NCI-H128 (cell line): Measurements from ENCODE around the gene ADAM33.

ENCODE experiments used
- DNase-seq: peaks from one replicate; lab custom pipeline; 2025; ENCODE audit not compliant: unreplicated experiment; lab: John Stamatoyannopoulos, UW

ADAM33 gene, protein sequence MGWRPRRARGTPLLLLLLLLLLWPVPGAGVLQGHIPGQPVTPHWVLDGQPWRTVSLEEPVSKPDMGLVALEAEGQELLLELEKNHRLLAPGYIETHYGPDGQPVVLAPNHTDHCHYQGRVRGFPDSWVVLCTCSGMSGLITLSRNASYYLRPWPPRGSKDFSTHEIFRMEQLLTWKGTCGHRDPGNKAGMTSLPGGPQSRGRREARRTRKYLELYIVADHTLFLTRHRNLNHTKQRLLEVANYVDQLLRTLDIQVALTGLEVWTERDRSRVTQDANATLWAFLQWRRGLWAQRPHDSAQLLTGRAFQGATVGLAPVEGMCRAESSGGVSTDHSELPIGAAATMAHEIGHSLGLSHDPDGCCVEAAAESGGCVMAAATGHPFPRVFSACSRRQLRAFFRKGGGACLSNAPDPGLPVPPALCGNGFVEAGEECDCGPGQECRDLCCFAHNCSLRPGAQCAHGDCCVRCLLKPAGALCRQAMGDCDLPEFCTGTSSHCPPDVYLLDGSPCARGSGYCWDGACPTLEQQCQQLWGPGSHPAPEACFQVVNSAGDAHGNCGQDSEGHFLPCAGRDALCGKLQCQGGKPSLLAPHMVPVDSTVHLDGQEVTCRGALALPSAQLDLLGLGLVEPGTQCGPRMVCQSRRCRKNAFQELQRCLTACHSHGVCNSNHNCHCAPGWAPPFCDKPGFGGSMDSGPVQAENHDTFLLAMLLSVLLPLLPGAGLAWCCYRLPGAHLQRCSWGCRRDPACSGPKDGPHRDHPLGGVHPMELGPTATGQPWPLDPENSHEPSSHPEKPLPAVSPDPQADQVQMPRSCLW

GRCh38 chr20:3681931-3682781 is at the start of gene ADAM33:
Gene ADAM33 (minus strand): TSS chr20:3682010. CDS start chr20:3682004, 6 bp downstream.
- DNase-seq = no peak

DNA sequence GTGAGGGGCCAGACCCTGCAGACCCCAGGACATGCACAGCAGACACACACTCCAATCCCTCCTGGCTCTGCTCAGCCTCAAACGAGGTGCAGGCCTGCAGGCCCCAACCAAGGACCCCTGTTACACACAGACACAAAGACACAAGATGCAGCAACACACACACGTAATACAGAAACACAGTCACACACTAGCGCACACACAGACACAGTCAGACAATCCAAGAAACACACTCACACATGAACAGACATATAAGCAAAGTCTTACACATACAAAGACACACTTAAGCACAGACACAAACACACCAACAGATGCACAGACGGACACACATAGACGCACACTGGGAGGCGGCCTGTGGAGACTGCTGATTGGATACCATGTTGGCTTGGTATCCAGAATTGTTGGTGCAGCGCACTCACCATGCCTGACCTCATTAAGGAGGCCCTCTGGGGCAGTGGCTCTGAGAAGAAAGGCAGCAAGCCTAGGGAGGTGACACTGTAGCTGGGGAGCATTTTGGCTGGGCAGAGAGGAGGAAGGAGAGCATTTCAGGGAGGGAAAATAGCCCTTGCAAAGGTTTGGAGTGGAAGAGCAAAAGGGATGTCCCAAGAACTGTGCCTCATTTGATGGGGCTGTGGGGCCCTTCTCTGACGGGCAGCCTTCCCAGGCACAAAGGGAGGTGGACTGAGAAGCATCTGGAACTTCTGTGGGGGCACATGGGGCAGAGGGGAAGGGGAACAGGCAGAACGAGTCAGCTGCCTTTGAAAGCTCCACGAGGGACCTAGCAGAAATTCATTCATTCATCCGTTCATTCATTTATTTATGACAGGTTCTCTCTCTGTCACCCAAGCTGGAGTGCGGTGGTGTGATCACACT is 49.2 kb upstream of the ADAM33 start:
- DNase-seq = no peak

DNA sequence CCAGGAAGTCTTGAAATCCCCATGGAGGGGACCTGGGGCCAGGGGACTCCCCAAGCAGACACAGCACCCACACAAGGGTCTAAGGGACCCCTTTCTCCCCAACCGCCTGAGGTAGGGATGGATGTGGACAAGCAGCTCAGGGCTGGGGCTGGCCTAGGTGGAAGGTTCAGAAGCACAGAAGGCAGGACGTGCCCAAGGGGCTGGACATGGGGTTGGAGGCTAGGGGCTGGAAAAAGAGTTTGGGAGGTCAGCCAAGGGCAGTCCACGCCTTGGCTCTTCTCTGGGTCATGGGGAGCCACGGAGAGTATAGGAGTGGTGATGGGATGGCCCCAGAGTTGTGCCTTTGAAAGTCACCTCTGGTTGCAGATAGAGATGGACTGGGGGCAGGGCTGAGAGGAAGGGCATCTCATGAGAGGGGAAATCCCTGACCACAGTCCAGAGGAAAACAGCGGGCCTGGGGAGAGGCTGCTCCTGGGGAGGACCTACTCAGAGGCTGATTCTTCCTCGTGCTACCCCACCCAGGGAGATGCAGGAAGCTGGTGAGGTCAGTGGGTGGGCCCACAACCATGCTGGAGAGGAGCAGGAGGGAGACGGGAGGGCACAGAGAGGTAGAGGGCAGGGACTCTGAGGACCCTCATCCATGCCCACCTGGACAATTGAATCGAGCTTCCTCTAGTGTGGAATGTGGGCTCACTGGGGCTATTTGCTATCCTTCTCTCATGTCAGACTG is 48.2 kb upstream of the ADAM33 start:
- no peak for DNase-seq

GRCh38 chr20:3729378-3729777 is 47.6 kb upstream of the ADAM33 start:
- no peak for DNase-seq

GRCh38 chr20:3728876-3729275 is 47.1 kb upstream of the ADAM33 start:
- no peak for DNase-seq

GRCh38 chr20:3728354-3728753 is 46.5 kb upstream of the ADAM33 start:
- DNase-seq = no peak

GRCh38 chr20:3727401-3728021 is 45.7 kb upstream of the ADAM33 start:
- no peak for DNase-seq

DNA sequence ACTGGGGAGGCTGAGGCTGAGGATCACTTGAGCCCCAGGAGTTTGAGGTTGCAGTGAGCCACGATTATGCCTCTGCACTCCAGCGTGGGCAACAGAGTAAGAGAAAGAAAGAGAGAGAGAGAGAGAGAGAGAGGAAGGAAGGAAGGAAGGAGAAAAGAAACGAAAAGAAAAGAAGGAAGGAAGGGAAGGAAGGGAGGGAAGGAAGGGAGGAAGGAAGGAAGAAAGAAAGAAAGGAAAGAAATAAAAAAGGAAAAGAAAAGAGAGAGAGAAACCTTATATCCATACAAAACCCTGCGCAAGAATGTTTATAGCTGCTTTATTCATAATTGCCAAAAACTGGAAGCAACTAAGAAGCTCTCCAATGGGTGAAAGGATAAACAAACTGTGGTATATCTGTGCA is 42.5 kb upstream of the ADAM33 start:
- no peak for DNase-seq

GRCh38 chr20:3723284-3723683 is 41.5 kb upstream of the ADAM33 start:
- DNase-seq = no peak

- no peak for DNase-seq
Observed at GRCh38 chr20:3721912-3722311, 40.1 kb upstream of the ADAM33 start.

DNA sequence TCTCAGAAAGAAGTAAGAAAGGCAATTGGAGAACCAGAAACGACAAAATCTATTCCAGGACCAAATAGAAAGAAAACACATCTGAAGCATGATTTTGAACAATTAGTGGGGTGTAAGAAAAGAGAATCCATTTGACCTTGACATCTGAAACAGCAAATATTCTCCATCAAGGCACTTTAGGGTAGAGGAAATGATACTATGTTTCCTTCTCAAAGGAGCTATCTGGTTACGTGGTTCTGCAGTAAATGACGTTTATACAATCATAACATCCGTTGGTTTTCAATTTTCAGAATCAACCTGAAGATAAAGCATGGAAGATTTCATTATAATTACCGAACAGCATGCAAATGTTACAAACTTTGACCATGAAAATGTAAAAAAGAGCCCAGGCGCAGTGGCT is 38.8 kb upstream of the ADAM33 start:
- DNase-seq = no peak

- no peak for DNase-seq
Observed at GRCh38 chr20:3720068-3720467, 38.3 kb upstream of the ADAM33 start.

- DNase-seq = no peak
Observed at GRCh38 chr20:3719046-3719445, 37.2 kb upstream of the ADAM33 start.

GRCh38 chr20:3716195-3716834 is 34.5 kb upstream of the ADAM33 start:
- DNase-seq = peak; percentile 34

GRCh38 chr20:3714092-3714491 is 32.3 kb upstream of the ADAM33 start:
- no peak for DNase-seq

GRCh38 chr20:3712279-3712873 is 30.6 kb upstream of the ADAM33 start, which contains the start of gene SIGLEC1:
Gene SIGLEC1 (minus strand): TSS chr20:3712600. CDS start chr20:3707128, 5,472 bp downstream.
- DNase-seq = no peak

DNA sequence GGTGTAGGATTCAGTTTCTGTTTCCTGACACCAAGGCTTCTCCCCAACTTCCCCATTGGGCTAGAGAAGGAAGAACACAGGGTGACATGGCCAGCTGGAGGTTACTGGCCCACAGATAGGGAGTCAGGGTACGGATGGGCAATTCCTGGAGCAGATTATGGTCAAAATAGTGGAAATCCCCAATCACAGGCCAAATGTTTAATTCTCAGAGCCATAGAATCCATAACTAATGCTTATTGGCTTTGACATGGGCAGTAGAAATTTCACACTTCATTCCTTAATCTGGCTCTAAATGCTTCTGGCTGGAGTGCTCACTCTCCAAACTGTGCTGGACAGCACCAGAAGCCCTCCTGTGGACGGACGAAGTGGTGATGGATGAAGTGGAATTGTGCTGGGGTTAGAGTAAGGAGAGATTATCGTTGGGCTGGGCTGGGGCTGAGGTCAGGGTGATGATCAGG is 29.7 kb upstream of the ADAM33 start:
- no peak for DNase-seq
